ENCODE measurements around the gene BMP6. TPM values are rescaled to one million over a fixed set of nuclear protein-coding genes. Genes with fewer than 3 reads are reported as not detected.
"Not testable (repeated sequence)": the region's sequence is repeated elsewhere in the genome, so short reads cannot be mapped to it uniquely, and the experiment has no call there.

Gene BMP6
- total RNA-seq, 1 experiment from 2014 or later: 1.9 TPM

DNA sequence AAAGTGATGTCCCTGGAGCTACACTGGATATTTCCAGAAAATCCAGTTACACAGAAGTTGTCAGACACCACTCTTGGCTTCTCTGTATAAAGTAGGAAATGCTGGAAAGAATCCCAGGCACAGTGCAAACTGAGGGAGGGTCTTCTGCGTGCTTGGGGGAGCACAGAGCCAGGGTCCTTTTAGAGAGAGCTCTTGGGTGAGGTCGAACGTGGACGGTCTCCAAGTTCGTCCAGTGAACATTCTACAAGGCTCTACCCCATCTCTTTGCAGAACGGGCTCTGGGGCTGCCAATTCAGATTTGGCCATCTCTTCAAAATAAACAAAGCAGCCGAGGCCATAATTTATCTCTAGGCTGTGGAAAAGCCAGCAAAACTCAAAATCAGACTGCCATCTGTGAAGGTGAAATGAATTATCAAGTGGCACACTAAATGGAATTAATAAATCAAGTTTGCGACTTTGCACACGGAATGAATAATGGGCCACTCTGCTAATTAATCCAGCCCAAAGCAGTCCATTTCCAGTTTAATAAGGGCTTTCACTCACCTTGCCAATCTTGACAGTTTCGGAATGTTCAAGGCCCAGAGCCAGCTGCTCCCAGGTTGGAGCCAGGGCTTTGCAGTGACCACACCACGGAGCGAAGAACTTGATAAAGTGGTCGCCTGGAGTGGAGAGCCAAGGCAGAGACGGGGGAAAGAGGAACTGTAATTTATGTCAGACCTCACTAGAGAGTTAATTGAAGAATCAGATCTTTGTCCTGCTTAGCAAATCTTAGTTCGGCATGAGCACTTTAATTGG lies 165.4 kb downstream of the BMP6 start:
- no peaks in the 10 kb centered on the region for H3K9me3 ChIP-seq (ENCODE audit: low read depth, low read length, poor library complexity, severe bottlenecking)
- H3K27me3 ChIP-seq (replicated peaks; ENCODE audit: insufficient read depth, low read depth, low read length, poor library complexity): no peaks in the 10 kb centered on the region
- H3K27ac ChIP-seq (ENCODE audit: low read depth, low read length, poor library complexity, severe bottlenecking): no peak overlapping the region
- CTCF ChIA-PET: no interaction called here
- POLR2A ChIA-PET (ENCODE audit: low non-redundant PET): no interaction called here
- BruUV-seq (replicated peaks): no TSS peak
- no peak overlapping the region for H3K4me3 ChIP-seq (ENCODE audit: low read depth, low read length, poor library complexity, severe bottlenecking)
- TF ChIP-seq, protein P1, sequence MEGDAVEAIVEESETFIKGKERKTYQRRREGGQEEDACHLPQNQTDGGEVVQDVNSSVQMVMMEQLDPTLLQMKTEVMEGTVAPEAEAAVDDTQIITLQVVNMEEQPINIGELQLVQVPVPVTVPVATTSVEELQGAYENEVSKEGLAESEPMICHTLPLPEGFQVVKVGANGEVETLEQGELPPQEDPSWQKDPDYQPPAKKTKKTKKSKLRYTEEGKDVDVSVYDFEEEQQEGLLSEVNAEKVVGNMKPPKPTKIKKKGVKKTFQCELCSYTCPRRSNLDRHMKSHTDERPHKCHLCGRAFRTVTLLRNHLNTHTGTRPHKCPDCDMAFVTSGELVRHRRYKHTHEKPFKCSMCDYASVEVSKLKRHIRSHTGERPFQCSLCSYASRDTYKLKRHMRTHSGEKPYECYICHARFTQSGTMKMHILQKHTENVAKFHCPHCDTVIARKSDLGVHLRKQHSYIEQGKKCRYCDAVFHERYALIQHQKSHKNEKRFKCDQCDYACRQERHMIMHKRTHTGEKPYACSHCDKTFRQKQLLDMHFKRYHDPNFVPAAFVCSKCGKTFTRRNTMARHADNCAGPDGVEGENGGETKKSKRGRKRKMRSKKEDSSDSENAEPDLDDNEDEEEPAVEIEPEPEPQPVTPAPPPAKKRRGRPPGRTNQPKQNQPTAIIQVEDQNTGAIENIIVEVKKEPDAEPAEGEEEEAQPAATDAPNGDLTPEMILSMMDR (conservative IDR thresholded peaks at IDR 0.05; ENCODE audit: low read depth, low read length): no peak
- TF ChIP-seq EZH2 (IDR thresholded peaks at IDR 0.05; ENCODE audit: borderline replicate concordance, low read depth, low read length, poor library complexity, severe bottlenecking): no peak
- H3K4me1 ChIP-seq (ENCODE audit: insufficient read depth, low read length, poor library complexity, severe bottlenecking): no peaks in the 10 kb centered on the region
- DNase-seq (ENCODE audit: low spot score): no peak
- intact Hi-C loops (cut with micrococcal nuclease; ENCODE audit: unreplicated experiment): loop anchor here (10.0 kb wide), 1 partner anchor 166 kb away; the partner anchor contains the start of gene BMP6
- H3K36me3 ChIP-seq (ENCODE audit: insufficient read depth, low read length, poor library complexity, severe bottlenecking): peaks cover 87% of the 10 kb centered on the region

- intact Hi-C loops (cut with micrococcal nuclease; ENCODE audit: unreplicated experiment): loop anchor here (10.0 kb wide), 1 partner anchor 168 kb away; the partner anchor contains the start of gene BMP6
- DNase-seq (ENCODE audit: low spot score); BruUV-seq (replicated peaks); POLR2A ChIA-PET (ENCODE audit: low non-redundant PET); H3K4me1 ChIP-seq (ENCODE audit: insufficient read depth, low read length, poor library complexity, severe bottlenecking); H3K27me3 ChIP-seq (replicated peaks; ENCODE audit: insufficient read depth, low read depth, low read length, poor library complexity); CTCF ChIA-PET; H3K9me3 ChIP-seq (ENCODE audit: low read depth, low read length, poor library complexity, severe bottlenecking); H3K4me3 ChIP-seq (ENCODE audit: low read depth, low read length, poor library complexity, severe bottlenecking); H3K27ac ChIP-seq (ENCODE audit: low read depth, low read length, poor library complexity, severe bottlenecking): not testable (repeated sequence)
- H3K36me3 ChIP-seq (ENCODE audit: insufficient read depth, low read length, poor library complexity, severe bottlenecking): peaks cover 88% of the 10 kb centered on the region
Measured at GRCh38 chr6:7892367-7892766, 166.5 kb downstream of the BMP6 start.

- POLR2A ChIA-PET (ENCODE audit: low non-redundant PET): no interaction called here
- Histone ChIP-seq H3K4me1 (ENCODE audit: insufficient read depth, low read length, poor library complexity, severe bottlenecking) (no peaks in the 10 kb centered on the region), H3K36me3 (ENCODE audit: insufficient read depth, low read length, poor library complexity, severe bottlenecking) (peaks cover 89% of the 10 kb centered on the region), H3K4me3 (ENCODE audit: low read depth, low read length, poor library complexity, severe bottlenecking) (no peak overlapping the region), H3K27ac (ENCODE audit: low read depth, low read length, poor library complexity, severe bottlenecking) (no peak overlapping the region), H3K9me3 (ENCODE audit: low read depth, low read length, poor library complexity, severe bottlenecking) (no peaks in the 10 kb centered on the region), H3K27me3 (replicated peaks; ENCODE audit: insufficient read depth, low read depth, low read length, poor library complexity) (no peaks in the 10 kb centered on the region)
- CTCF ChIA-PET: no interaction called here
- DNase-seq (ENCODE audit: low spot score): no peak
- TF ChIP-seq, protein P1 (conservative IDR thresholded peaks at IDR 0.05; ENCODE audit: low read depth, low read length): no peak
- no peak for TF ChIP-seq EZH2 (IDR thresholded peaks at IDR 0.05; ENCODE audit: borderline replicate concordance, low read depth, low read length, poor library complexity, severe bottlenecking)
- intact Hi-C loops (cut with micrococcal nuclease; ENCODE audit: unreplicated experiment): loop anchor here (10.0 kb wide), 1 partner anchor 169 kb away; the partner anchor contains the start of gene BMP6
- BruUV-seq (replicated peaks): no TSS peak
Measured at GRCh38 chr6:7893342-7893741, 167.4 kb downstream of the BMP6 start.
